K562 (cell line): ENCODE measurements around the gene UBE2I. TPM values are rescaled to one million over a fixed set of nuclear protein-coding genes. Genes with fewer than 3 reads are reported as not detected.

Experiments used
- ATAC-seq: fragments of 200-7000 bp; cut with Tn5 transposase; 3 replicates; pipeline ENCODE4 v1.9.1; 2020; ENCODE audit warnings: moderate library complexity
- BruUV-seq: library from RNA; stranded (reverse); fragments of 400-500 nt; replicated peaks from 2 replicates; lab custom pipeline; 2021; lab: Mats Ljungman, UMichigan
- CTCF ChIA-PET: fragments of 300-600 bp; formaldehyde crosslinking; extraction: SDS; loops from one replicate; lab custom pipeline; 2021; ENCODE audit warnings: low intra/inter-chr PET ratio; lab: Yijun Ruan, JAX
- POLR2A ChIA-PET: fragments of 300-600, 350-650 bp; sonication (Branson Sonifier 250); formaldehyde crosslinking; extraction: SDS; loops from one replicate; lab custom pipeline; 2021; ENCODE audit warnings: antibody characterized with exemption, inconsistent platforms; lab: Yijun Ruan, JAX
- DNase-seq, 4 experiments: peaks; one replicate each; pipeline versions ENCODE4 v3.0.0 to v3.0.0-alpha.2; 2011 to 2018; ENCODE audit warnings: low spot score in 3 of 4, mixed read lengths in 3 of 4; ENCODE audit errors: extremely low read depth in 1 of 4
- FAIRE-seq: peaks from 2 replicates; lab custom pipeline; 2011; peaks lifted over from hg19 to GRCh38; lab: Jason Lieb, UNC
- H2AFZ ChIP-seq: 2 replicates; pipeline ENCODE4 v1.6.0; 2011; ENCODE audit warnings: low read depth, low read length, control low read depth, inconsistent platforms
- H3K27ac ChIP-seq: fragments of 200-600 bp; 3 replicates; pipeline ENCODE4 v1.8.0; 2011; ENCODE audit warnings: low read depth, mild to moderate bottlenecking, control low read depth, inconsistent platforms, low read length, moderate library complexity, mixed read lengths; ENCODE audit errors: extremely low read depth
- H3K27me3 ChIP-seq, 2 experiments: fragments of 300-600 bp in 1 of 2; 2 replicates in 1 of 2; 3 replicates in 1 of 2; pipeline versions ENCODE4 v1.6.0 to v1.8.0; 2011; ENCODE audit warnings: inconsistent platforms in 2 of 2, low read length in 2 of 2, mild to moderate bottlenecking in 1 of 2, mixed read lengths in 1 of 2, moderate library complexity in 1 of 2; ENCODE audit not compliant: control insufficient read depth in 2 of 2, insufficient read depth in 2 of 2
- H3K36me3 ChIP-seq: fragments of 300-600 bp; 3 replicates; pipeline ENCODE4 v1.8.0; 2011; ENCODE audit warnings: mild to moderate bottlenecking, low read length, inconsistent platforms; ENCODE audit not compliant: control insufficient read depth, insufficient read depth
- H3K4me1 ChIP-seq, 2 experiments: fragments of 200-600 bp in 1 of 2; replicated peaks in 1 of 2; 2 replicates in 1 of 2; 3 replicates in 1 of 2; pipeline versions ENCODE4 v1.5.1 to v1.8.0; 2011; ENCODE audit warnings: inconsistent platforms in 2 of 2, low read length in 2 of 2, mild to moderate bottlenecking in 1 of 2, mixed read lengths in 1 of 2, moderate library complexity in 1 of 2; ENCODE audit not compliant: control insufficient read depth in 2 of 2, insufficient read depth in 2 of 2
- H3K4me2 ChIP-seq: 2 replicates; pipeline ENCODE4 v1.6.1; 2011; ENCODE audit warnings: low read length, control low read depth, inconsistent platforms, mixed read lengths; ENCODE audit not compliant: insufficient read depth
- H3K4me3 ChIP-seq: fragments of 200-600 bp; sonication (generic), shearing (Covaris generic); 2 replicates; pipeline ENCODE4 v1.5.1; 2016; ENCODE audit warnings: control low read depth, inconsistent platforms
- H3K79me2 ChIP-seq: fragments of 200-600 bp; 3 replicates; pipeline ENCODE4 v1.8.0; 2011; ENCODE audit warnings: low read length, inconsistent platforms; ENCODE audit not compliant: control insufficient read depth, insufficient read depth
- H3K9ac ChIP-seq, 2 experiments: 2 replicates each; pipeline versions ENCODE4 v1.6.0 to v1.6.1; 2011; ENCODE audit warnings: low read depth in 2 of 2, low read length in 2 of 2, control low read depth in 1 of 2, inconsistent platforms in 1 of 2, mild to moderate bottlenecking in 1 of 2, mixed read lengths in 1 of 2; ENCODE audit not compliant: insufficient read depth in 1 of 2
- H3K9me1 ChIP-seq: one replicate; pipeline ENCODE4 v1.6.0; 2011; ENCODE audit warnings: inconsistent platforms, mild to moderate bottlenecking, low read length, moderate library complexity; ENCODE audit not compliant: control insufficient read depth, insufficient read depth
- H3K9me3 ChIP-seq: replicated peaks from 2 replicates; pipeline ENCODE4 v1.5.1; 2011; ENCODE audit warnings: low read depth, low read length, inconsistent platforms; ENCODE audit not compliant: control insufficient read depth, insufficient read depth
- H4K20me1 ChIP-seq: replicated peaks from 2 replicates; pipeline ENCODE4 v1.6.1; 2011; ENCODE audit warnings: low read length, inconsistent platforms, mixed read lengths; ENCODE audit not compliant: control insufficient read depth, insufficient read depth
- CREM ChIP-seq: IDR thresholded peaks from 2 replicates; pipeline ENCODE4 v1.6.1; 2014; ENCODE audit warnings: antibody characterized with exemption, low read depth
- GTF2B ChIP-seq: IDR thresholded peaks from 2 replicates; pipeline ENCODE4 v1.6.1; 2011; ENCODE audit not compliant: insufficient read length; ENCODE audit errors: extremely low read depth
- HINFP ChIP-seq: fragments of 450-650 bp; conservative IDR thresholded peaks from 2 replicates; pipeline ENCODE4 v1.6.1; 2016; ENCODE audit warnings: missing genetic modification characterization, low read depth, mild to moderate bottlenecking, control low read depth, missing compliant biosample characterization
- MCM5 ChIP-seq: fragments of 450-650 bp; IDR thresholded peaks from 2 replicates; pipeline ENCODE4 v1.6.1; 2016; ENCODE audit warnings: low read depth
- NFATC3 ChIP-seq: fragments of 450-650 bp; IDR thresholded peaks from 2 replicates; pipeline ENCODE4 v1.6.1; 2017; ENCODE audit warnings: mild to moderate bottlenecking
- RBM34 ChIP-seq: fragments of 200-400 bp; formaldehyde crosslinking; IDR thresholded peaks from 2 replicates; pipeline ENCODE4 v1.6.1; 2018; ENCODE audit warnings: low read length, borderline replicate concordance; ENCODE audit not compliant: insufficient read depth
- TCF15 ChIP-seq: fragments of 250-450 bp; sonication (Bioruptor Pico); IDR thresholded peaks from 2 replicates; pipeline ENCODE4 v1.8.0; 2022; ENCODE audit warnings: moderate library complexity, mild to moderate bottlenecking, inconsistent platforms
- ZMIZ1 ChIP-seq, 2 experiments: fragments of 150-350 bp in 1 of 2; IDR thresholded peaks; 2 replicates each; pipeline ENCODE4 v1.6.1; 2012 to 2016; ENCODE audit warnings: low read depth in 2 of 2, low read length in 2 of 2, mild to moderate bottlenecking in 1 of 2, moderate library complexity in 1 of 2
- ZNF212 ChIP-seq: fragments of 450-650 bp; formaldehyde crosslinking; IDR thresholded peaks from 2 replicates; pipeline ENCODE4 v1.4.0; 2020; ENCODE audit warnings: mild to moderate bottlenecking
- ZNF24 ChIP-seq: fragments of 450-650 bp; IDR thresholded peaks from 2 replicates; pipeline ENCODE4 v1.6.1; 2016
- ZNF436 ChIP-seq: fragments of 250-450, 450-650 bp; sonication (Bioruptor Pico); formaldehyde crosslinking; IDR thresholded peaks from 2 replicates; pipeline ENCODE4 v1.7.0; 2020; ENCODE audit warnings: mild to moderate bottlenecking
- ZNF740 ChIP-seq, 3 experiments: fragments of 200-800 bp in 1 of 3; sonication (Bioruptor generic) in 1 of 3; sonication (generic) in 1 of 3; formaldehyde crosslinking in 1 of 3; IDR thresholded peaks; 2 replicates each; pipeline versions ENCODE4 v1.6.1 to v1.8.0; 2016 to 2022; ENCODE audit warnings: mild to moderate bottlenecking in 2 of 3, missing compliant biosample characterization in 2 of 3, missing genetic modification characterization in 2 of 3, missing genetic modification reagents in 1 of 3
- WGBS: fragments of 100-300 bp; shearing (Covaris generic); methylation state at CpG from one replicate; pipeline ENCODE4 v1.1.6; 2016; ENCODE audit warnings: low coverage, mixed read lengths; ENCODE audit not compliant: insufficient coverage; ENCODE audit errors: missing lambda C conversion rate; 5-methylcytosine and 5-hydroxymethylcytosine counted together
- in situ Hi-C: fragments of 300-500 bp; cut with MboI; formaldehyde crosslinking; loops from 4 replicates; pipeline ENCODE4 v1.15.0; 2018; ENCODE audit warnings: inconsistent platforms, mixed read lengths
- intact Hi-C: fragments of 100-400 bp; cut with micrococcal nuclease; formaldehyde crosslinking; loops from 2 replicates; pipeline ENCODE4 v1.14.2; 2022
- polyA plus RNA-seq, 8 experiments: library from polyadenylated mRNA; depleted of rRNA in 4 of 8; stranded (reverse) in 5 of 8; unstranded in 3 of 8; fragments of >200 nt; fragmentation: Nextera tagmentation in 2 of 8; fragmentation: Illumina TruSeq in 1 of 8; extraction: Ambion mirVana in 2 of 8; extraction: Trizol in 1 of 8; gene quantifications; 2 replicates each; pipeline versions ENCODE4 v1.2.1 to v1.2.3, GENCODE V29; 2011 to 2014; ENCODE audit warnings: inconsistent platforms in 1 of 8, missing spikeins in 1 of 8
- total RNA-seq, 7 experiments: library from RNA; depleted of rRNA in 6 of 7; stranded (reverse); fragments of >200 nt in 6 of 7; fragmentation: Illumina TruSeq in 2 of 7; extraction: Trizol in 2 of 7; gene quantifications; 2 replicates each; pipeline versions ENCODE4 v1.2.1 to v1.2.3, GENCODE V29; 2011 to 2021; ENCODE audit warnings: low replicate concordance in 1 of 7

UBE2I gene
- total and polyA plus RNA-seq, 9 of the 15 experiments (the other 6 are each of a cell fraction or from before 2014, with no cell fraction given): 36.6 to 254 (median 104) TPM

GRCh38 chr16:1308977-1309885 lies at the start of gene UBE2I (continued):
- no peak for TF ChIP-seq ZMIZ1 (IDR thresholded peaks at IDR 0.05; ENCODE audit: low read depth in 2 of 2, low read length in 2 of 2)

GRCh38 chr16:1259760-1260068 lies 49.7 kb upstream of the UBE2I start:
- WGBS: 3% methylated on average over 8 of the region's 11 CpGs
- no peak for FAIRE-seq
- no peak overlapping the region for H3K27ac ChIP-seq
- peaks cover 5% of the 10 kb centered on the region; the same call in 1 of the 2 replicates for H3K9me3 ChIP-seq
- no peak overlapping the region for H3K4me3 ChIP-seq
- H2AFZ ChIP-seq: no peak overlapping the region
- no TSS peak for BruUV-seq
- in situ Hi-C loops: no loop called here
- peaks cover 3% of the 10 kb centered on the region for H3K9me1 ChIP-seq
- peaks cover 0 to 60% of the 10 kb centered on the region in 2 experiments; a peak in 2 of 5 replicates for H3K4me1 ChIP-seq
- peaks cover 9% of the 10 kb centered on the region; the same call in 1 of the 2 replicates for H4K20me1 ChIP-seq
- CTCF ChIA-PET: no interaction called here
- no peak overlapping the region; a peak in 1 of 4 replicates for H3K9ac ChIP-seq
- ATAC-seq: no peak
- H3K4me2 ChIP-seq: no peak overlapping the region
- H3K79me2 ChIP-seq: no peaks in the 10 kb centered on the region
- H3K36me3 ChIP-seq: no peaks in the 10 kb centered on the region
- DNase-seq: peak in 1 of 4 experiments; percentile 13
- POLR2A ChIA-PET: no interaction called here
- intact Hi-C loops: no loop called here
- H3K27me3 ChIP-seq: peaks cover 20 to 59% of the 10 kb centered on the region in 2 experiments; a peak in 4 of 5 replicates
- no peak for TF ChIP-seq HINFP (tag)
- TF ChIP-seq ZNF212 (CRISPR knock-in tag): no peak
- no peak for TF ChIP-seq ZNF740 (CRISPR knock-in tag; IDR thresholded peaks at IDR 0.05)
- TF ChIP-seq ZNF740 (tag; IDR thresholded peaks at IDR 0.05): no peak
- no peak for TF ChIP-seq RBM34
- TF ChIP-seq ZNF24: no peak
- no peak for TF ChIP-seq CREM
- no peak for TF ChIP-seq ZNF436 (CRISPR knock-in tag)
- TF ChIP-seq MCM5: no peak
- TF ChIP-seq GTF2B: no peak
- TF ChIP-seq TCF15 (CRISPR knock-in tag): no peak
- TF ChIP-seq NFATC3: no peak
